GM06990 (cell line): Measurements from ENCODE around the gene XYLT1.

Experiments
- DNase-seq: peaks from one replicate; pipeline ENCODE4 v3.0.0-alpha.2; 2011; ENCODE audit not compliant: insufficient read length; ENCODE audit errors: extremely low read depth
- H3K27me3 ChIP-seq: replicated peaks from 2 replicates; pipeline ENCODE4 v1.6.0; 2011; ENCODE audit warnings: low read length; ENCODE audit not compliant: control insufficient read depth, insufficient read depth
- H3K36me3 ChIP-seq: 2 replicates; pipeline ENCODE4 v1.5.1; 2011; ENCODE audit warnings: low read length; ENCODE audit not compliant: control insufficient read depth, insufficient read depth
- H3K4me3 ChIP-seq: replicated peaks from 2 replicates; pipeline ENCODE4 v1.5.1; 2011; ENCODE audit warnings: low read depth, mild to moderate bottlenecking, control low read depth, low read length
- TF ChIP-seq, protein P1 (sequence below): IDR thresholded peaks from 2 replicates; pipeline ENCODE4 v1.5.1; 2011; ENCODE audit warnings: low read length, control low read depth, mild to moderate bottlenecking, inconsistent platforms; ENCODE audit not compliant: insufficient read depth, poor library complexity, severe bottlenecking

Gene XYLT1

DNA sequence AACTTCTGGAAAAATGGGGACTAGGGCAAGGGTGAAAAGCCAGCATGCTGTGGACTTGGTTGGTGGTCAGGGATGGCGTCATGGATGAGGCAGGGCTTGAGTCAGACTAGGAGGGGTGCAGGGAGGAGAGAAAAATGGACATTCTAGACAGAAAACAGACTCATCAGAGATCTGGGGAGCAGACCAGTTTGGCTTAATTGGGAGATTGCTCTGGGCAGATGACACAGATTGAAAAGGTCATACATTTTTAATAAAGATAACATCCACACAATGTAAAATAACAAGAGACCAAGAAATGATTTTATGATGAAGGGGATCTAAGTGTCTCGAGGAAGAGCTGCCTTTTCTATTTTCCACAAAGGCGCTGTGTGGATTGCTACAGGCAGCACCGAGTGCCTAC is 326.3 kb downstream of the XYLT1 start:
- Histone ChIP-seq H3K36me3 (no peaks in the 10 kb centered on the region), H3K27me3 (no peaks in the 10 kb centered on the region), H3K4me3 (no peak overlapping the region)
- TF ChIP-seq, protein P1, sequence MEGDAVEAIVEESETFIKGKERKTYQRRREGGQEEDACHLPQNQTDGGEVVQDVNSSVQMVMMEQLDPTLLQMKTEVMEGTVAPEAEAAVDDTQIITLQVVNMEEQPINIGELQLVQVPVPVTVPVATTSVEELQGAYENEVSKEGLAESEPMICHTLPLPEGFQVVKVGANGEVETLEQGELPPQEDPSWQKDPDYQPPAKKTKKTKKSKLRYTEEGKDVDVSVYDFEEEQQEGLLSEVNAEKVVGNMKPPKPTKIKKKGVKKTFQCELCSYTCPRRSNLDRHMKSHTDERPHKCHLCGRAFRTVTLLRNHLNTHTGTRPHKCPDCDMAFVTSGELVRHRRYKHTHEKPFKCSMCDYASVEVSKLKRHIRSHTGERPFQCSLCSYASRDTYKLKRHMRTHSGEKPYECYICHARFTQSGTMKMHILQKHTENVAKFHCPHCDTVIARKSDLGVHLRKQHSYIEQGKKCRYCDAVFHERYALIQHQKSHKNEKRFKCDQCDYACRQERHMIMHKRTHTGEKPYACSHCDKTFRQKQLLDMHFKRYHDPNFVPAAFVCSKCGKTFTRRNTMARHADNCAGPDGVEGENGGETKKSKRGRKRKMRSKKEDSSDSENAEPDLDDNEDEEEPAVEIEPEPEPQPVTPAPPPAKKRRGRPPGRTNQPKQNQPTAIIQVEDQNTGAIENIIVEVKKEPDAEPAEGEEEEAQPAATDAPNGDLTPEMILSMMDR: no peak
- no peak for DNase-seq

DNA sequence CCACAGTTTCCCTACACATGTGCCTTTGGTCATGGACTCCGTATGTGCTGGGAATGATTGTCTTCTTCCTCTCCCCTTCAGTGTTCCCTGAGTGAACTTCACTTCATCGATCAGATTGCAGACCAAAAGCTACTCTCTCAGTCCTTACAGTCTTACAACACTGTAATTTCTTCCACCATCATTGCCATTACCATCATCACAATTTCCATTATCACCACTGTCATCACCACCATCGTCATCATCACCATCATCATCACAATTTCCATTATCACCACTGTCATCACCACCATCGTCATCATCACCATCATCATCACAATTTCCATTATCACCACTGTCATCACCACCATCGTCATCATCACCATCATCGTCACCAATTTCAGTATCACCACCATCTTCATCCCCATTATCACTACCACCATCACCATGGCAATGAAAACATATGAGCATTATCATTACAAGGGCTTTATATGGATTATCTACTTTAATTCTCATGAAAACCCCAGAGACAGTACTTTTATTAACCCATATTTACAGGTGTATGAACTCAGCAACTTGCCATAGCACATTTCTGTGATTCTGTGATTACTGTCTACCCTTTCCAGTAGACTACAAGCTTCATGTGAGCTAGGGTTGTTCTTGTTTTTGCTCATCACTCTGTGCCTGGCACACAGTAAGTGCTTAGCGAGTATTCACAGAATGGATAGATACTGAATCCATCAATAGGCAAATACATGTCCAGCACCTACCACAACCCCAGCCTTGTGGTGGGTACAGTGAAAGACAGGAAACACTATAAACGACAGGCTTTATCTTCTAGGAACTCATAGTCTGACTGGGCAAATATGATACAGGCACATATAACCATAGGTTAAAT is 327.0 kb downstream of the XYLT1 start:
- DNase-seq: no peak
- Histone ChIP-seq H3K4me3 (no peak overlapping the region), H3K36me3 (no peaks in the 10 kb centered on the region), H3K27me3 (no peaks in the 10 kb centered on the region)
- TF ChIP-seq, protein P1: no peak

DNA sequence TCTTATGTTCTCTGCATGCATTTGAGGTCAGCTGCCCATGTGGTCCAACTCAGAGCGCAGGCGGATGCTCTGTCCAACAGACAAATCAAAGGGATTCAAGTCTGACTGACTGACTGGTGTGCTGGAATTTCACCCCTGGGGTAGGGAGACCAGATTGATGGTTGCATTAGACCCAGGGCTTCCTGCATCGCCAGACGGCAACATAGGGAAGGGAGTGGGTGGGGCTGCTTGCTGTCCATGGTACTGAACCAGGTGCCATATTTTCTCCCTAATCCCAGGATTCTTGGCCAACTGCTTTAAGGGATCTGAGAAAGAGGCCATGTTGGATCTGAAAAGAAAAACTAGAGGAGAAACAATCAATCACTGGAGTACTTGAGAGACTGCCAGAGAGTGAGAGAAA is 332.0 kb downstream of the XYLT1 start:
- no peaks in the 10 kb centered on the region for H3K27me3 ChIP-seq
- no peaks in the 10 kb centered on the region; the same call in 1 of the 2 replicates for H3K36me3 ChIP-seq
- TF ChIP-seq, protein P1: no peak
- no peak overlapping the region for H3K4me3 ChIP-seq
- no peak for DNase-seq

DNA sequence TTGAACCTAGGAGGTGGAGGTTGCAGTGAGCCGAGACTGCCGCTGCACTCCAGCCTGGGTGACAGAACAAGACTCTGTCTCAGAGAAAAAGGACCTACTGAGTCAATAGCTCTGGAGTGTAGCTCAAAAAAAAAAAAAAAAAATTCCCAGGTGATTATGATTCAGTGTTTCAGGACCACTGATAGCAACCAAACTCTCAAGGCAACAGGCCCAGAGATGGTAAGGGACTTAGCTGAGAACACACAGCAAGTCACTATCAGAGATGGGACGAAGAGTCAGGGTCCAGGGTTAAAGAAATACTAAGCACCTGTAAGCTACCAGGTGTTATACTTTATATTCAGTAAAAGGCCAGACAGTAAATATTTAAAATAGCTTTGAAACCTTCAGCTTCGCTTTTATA is 335.3 kb downstream of the XYLT1 start:
- H3K27me3 ChIP-seq: no peaks in the 10 kb centered on the region
- H3K36me3 ChIP-seq: no peaks in the 10 kb centered on the region; the same call in 1 of the 2 replicates
- TF ChIP-seq, protein P1: no peak
- no peak overlapping the region for H3K4me3 ChIP-seq
- no peak for DNase-seq

DNA sequence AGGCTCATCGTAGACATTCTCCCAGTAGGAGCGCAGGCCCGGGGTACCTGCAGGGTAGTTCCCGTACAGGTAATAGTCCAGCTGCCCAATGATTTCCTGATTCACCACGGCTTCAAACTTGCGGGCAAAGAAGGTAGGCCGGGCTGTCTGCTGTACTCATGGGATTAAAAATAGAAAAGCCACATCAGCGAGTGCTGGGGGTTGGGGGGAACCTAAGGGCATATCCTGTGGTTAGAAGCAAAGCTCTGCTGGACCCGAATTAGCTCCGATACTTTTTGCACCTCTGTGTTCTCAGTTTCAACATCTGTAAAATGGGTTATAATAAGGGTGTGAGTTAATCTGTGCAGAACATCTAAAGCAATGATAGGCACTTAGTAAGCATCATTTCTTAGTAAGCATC is 336.2 kb downstream of the XYLT1 start:
- TF ChIP-seq, protein P1: no peak
- DNase-seq: peak; percentile 65
- Histone ChIP-seq H3K36me3 (no peaks in the 10 kb centered on the region; the same call in none of the 2 replicates), H3K4me3 (peak overlapping the region; percentile 50), H3K27me3 (no peaks in the 10 kb centered on the region)
